ENCODE measurements around the gene GARS1.

The GARS1 gene

DNA sequence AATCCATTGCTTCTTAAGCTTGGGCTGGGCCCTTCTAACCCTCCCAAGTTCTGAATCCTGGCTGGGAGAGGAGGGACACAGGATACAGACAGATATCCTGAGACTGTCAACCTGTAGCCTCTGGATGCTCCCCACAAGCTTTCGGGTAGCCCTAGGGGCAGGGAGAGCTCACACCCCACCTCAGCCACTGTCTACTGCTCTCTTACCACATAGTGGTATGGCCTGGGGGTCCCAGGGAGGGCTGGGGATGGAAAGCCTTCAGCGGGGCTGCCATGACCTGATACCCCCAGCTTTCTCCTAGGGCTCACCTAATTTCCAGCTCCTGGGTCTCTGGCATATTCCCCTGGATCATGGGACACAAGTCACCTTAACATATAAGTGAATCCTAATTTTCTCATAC is 62.5 kb downstream of the GARS1 start:
- no peak overlapping the region for H3K9ac ChIP-seq (ENCODE audit: insufficient read length, low read depth)
- no peak overlapping the region for H3K4me3 ChIP-seq (ENCODE audit: insufficient read length, low read depth)
- TF ChIP-seq SUZ12 (IDR thresholded peaks at IDR 0.05; ENCODE audit: extremely low read depth, insufficient read depth, insufficient read length) (no peak), ZNF274 (IDR thresholded peaks at IDR 0.05; ENCODE audit: low read depth, low read length) (no peak), YY1 (IDR thresholded peaks at IDR 0.05; ENCODE audit: insufficient read depth, insufficient read length) (no peak)
- no peak for DNase-seq (ENCODE audit: low read depth, low spot score)
- H3K4me1 ChIP-seq (ENCODE audit: insufficient read depth, insufficient read length): no peaks in the 10 kb centered on the region
- no peaks in the 10 kb centered on the region for H3K9me3 ChIP-seq (ENCODE audit: insufficient read depth, low read length)
- H3K27me3 ChIP-seq (ENCODE audit: insufficient read depth, insufficient read length): no peaks in the 10 kb centered on the region
- H3K36me3 ChIP-seq (ENCODE audit: insufficient read depth, insufficient read length, low read length): peaks cover 9% of the 10 kb centered on the region

DNA sequence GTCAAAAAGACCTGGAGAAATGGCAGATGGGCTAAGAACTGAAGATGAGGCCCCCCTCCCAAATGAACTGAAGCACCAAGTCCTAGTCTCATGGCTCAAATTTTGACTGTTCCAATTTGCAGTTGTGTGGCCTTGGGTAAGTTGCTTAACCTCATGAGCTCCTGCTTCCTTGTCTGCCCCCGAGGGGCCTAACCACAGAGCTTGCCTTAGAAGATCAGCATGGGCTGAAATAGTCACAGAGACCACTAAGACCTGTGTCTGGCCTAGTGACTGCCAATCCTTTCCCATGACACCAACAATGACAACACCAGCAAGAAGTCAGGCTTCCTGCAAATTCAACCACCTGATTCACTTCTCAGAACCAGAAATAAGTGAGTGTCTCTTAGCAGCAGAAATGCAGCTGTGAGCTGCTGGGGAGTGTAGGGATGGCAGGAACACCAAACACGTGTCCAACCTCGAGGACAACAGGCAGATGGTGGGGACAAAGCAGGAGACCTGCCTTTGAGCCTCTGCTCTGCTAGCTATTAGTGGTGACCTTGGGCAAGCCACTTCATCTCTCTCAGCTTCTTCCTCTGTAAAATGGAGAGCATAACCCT is 63.9 kb downstream of the GARS1 start:
- DNase-seq (ENCODE audit: low read depth, low spot score): no peak
- no peak for TF ChIP-seq ZNF274 (IDR thresholded peaks at IDR 0.05; ENCODE audit: low read depth, low read length)
- no peak for TF ChIP-seq YY1 (IDR thresholded peaks at IDR 0.05; ENCODE audit: insufficient read depth, insufficient read length)
- TF ChIP-seq SUZ12 (IDR thresholded peaks at IDR 0.05; ENCODE audit: extremely low read depth, insufficient read depth, insufficient read length): no peak
- H3K9ac ChIP-seq (ENCODE audit: insufficient read length, low read depth): no peak overlapping the region
- no peaks in the 10 kb centered on the region for H3K4me1 ChIP-seq (ENCODE audit: insufficient read depth, insufficient read length)
- H3K4me3 ChIP-seq (ENCODE audit: insufficient read length, low read depth): no peak overlapping the region
- H3K36me3 ChIP-seq (ENCODE audit: insufficient read depth, insufficient read length, low read length): peaks cover 9% of the 10 kb centered on the region
- H3K27me3 ChIP-seq (ENCODE audit: insufficient read depth, insufficient read length): no peaks in the 10 kb centered on the region
- no peaks in the 10 kb centered on the region for H3K9me3 ChIP-seq (ENCODE audit: insufficient read depth, low read length)

- Histone ChIP-seq H3K4me3 (ENCODE audit: insufficient read length, low read depth) (no peak overlapping the region), H3K36me3 (ENCODE audit: insufficient read depth, insufficient read length, low read length) (peaks cover 8% of the 10 kb centered on the region), H3K27me3 (ENCODE audit: insufficient read depth, insufficient read length) (no peaks in the 10 kb centered on the region), H3K4me1 (ENCODE audit: insufficient read depth, insufficient read length) (no peaks in the 10 kb centered on the region), H3K9me3 (ENCODE audit: insufficient read depth, low read length) (no peaks in the 10 kb centered on the region), H3K9ac (ENCODE audit: insufficient read length, low read depth) (no peak overlapping the region)
- no peak for DNase-seq (ENCODE audit: low read depth, low spot score)
- TF ChIP-seq SUZ12 (IDR thresholded peaks at IDR 0.05; ENCODE audit: extremely low read depth, insufficient read depth, insufficient read length) (no peak), YY1 (IDR thresholded peaks at IDR 0.05; ENCODE audit: insufficient read depth, insufficient read length) (no peak), ZNF274 (IDR thresholded peaks at IDR 0.05; ENCODE audit: low read depth, low read length) (no peak)
Observed at GRCh38 chr7:30659312-30659711, 64.6 kb downstream of the GARS1 start.

DNA sequence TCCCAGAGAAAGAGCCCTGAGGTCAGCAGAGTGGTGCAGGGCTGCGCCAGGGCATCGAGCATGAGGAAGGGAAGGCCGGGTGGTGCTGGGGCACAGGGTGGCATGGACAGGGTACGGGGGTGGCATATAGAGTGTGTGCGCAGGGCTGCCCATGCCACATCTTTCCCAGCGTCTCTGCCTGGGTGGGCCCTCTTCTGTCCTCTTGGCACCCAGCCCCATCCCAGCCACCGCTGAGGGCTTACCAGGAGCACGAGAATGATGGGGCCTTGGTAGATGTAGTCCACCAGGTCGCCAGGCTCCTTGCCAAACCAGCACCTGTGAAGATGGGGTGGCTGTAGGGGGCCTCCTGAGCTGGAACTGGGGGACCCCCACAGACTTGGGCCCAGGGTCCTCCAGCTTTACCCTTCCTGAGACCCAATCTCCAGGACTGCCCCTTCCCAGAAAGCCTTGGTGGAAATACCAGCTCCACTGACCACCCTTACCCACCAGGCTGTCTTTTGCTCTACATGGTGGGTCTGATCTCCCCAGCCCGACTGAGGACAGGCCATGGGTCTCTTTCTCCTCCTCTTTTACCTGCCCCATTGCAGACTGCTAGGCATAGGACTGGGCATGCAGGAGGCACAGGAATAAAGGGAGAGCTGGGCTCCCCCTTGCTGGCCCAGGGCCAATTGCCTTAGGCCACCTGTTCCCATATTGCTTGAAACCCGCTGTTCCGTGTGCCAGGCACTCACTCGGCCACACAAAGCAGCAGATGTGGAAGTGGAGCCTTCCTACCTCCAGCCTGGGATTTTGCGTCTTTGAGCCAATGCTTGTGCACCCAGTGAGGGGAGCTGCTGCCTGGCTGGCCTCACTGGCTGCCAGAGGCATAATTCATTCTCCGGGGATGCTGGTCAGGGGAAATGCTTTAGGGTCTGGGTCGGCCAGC is 65.9 kb downstream of the GARS1 start:
- TF ChIP-seq SUZ12 (IDR thresholded peaks at IDR 0.05; ENCODE audit: extremely low read depth, insufficient read depth, insufficient read length) (no peak), ZNF274 (IDR thresholded peaks at IDR 0.05; ENCODE audit: low read depth, low read length) (no peak), YY1 (IDR thresholded peaks at IDR 0.05; ENCODE audit: insufficient read depth, insufficient read length) (no peak)
- Histone ChIP-seq H3K9me3 (ENCODE audit: insufficient read depth, low read length) (no peaks in the 10 kb centered on the region), H3K27me3 (ENCODE audit: insufficient read depth, insufficient read length) (no peaks in the 10 kb centered on the region), H3K4me3 (ENCODE audit: insufficient read length, low read depth) (no peak overlapping the region), H3K9ac (ENCODE audit: insufficient read length, low read depth) (no peak overlapping the region), H3K4me1 (ENCODE audit: insufficient read depth, insufficient read length) (no peaks in the 10 kb centered on the region), H3K36me3 (ENCODE audit: insufficient read depth, insufficient read length, low read length) (no peaks in the 10 kb centered on the region)
- no peak for DNase-seq (ENCODE audit: low read depth, low spot score)

DNA sequence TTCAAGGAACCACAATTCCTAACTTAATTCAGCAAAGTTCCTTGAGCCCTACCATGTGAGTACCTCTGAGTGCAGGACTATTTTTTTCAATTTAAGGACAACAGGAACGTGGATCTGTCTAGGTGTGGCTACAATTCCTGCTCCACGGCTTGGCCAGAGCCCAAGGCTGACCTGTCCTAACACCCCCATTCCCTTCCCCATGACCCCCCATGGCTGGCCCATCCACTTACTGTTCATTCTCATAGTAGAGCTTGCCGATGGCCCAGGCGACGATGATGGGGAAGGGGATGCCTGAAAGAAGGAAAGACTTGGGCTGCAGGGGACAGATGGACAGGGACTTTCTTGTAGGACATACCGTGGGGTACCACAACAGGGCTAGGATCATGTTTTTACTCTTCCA is 67.2 kb downstream of the GARS1 start:
- Histone ChIP-seq H3K4me1 (ENCODE audit: insufficient read depth, insufficient read length) (no peaks in the 10 kb centered on the region), H3K9me3 (ENCODE audit: insufficient read depth, low read length) (no peaks in the 10 kb centered on the region), H3K27me3 (ENCODE audit: insufficient read depth, insufficient read length) (no peaks in the 10 kb centered on the region), H3K4me3 (ENCODE audit: insufficient read length, low read depth) (no peak overlapping the region), H3K9ac (ENCODE audit: insufficient read length, low read depth) (no peak overlapping the region), H3K36me3 (ENCODE audit: insufficient read depth, insufficient read length, low read length) (no peaks in the 10 kb centered on the region)
- TF ChIP-seq ZNF274 (IDR thresholded peaks at IDR 0.05; ENCODE audit: low read depth, low read length) (no peak), YY1 (IDR thresholded peaks at IDR 0.05; ENCODE audit: insufficient read depth, insufficient read length) (no peak), SUZ12 (IDR thresholded peaks at IDR 0.05; ENCODE audit: extremely low read depth, insufficient read depth, insufficient read length) (no peak)
- no peak for DNase-seq (ENCODE audit: low read depth, low spot score)

DNA sequence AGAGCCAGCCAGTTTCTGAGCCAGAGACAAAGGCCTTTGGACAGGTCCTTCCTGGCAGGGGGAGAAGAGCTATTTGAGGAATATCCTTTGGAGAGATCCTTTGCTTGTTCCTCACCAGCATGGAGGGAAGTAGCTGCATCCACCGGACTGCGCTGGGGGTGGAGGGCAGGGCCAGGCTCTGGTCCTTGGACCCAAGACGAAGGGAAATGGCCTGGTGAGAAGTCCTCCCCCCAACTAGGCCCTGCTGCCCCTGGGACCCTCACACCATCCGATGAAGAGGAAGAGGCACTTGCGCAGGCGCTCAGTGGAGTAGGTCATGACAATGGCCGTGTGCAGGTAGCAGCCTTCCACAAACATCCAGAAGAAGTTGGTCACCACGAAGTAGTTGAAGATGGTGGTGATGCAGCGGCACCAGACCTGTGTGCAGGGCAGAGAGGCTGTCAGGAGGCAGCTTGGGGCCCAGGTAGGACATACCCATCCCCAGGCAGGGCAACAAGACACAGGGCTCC is 67.8 kb downstream of the GARS1 start:
- H3K27me3 ChIP-seq (ENCODE audit: insufficient read depth, insufficient read length): no peaks in the 10 kb centered on the region
- H3K9me3 ChIP-seq (ENCODE audit: insufficient read depth, low read length): no peaks in the 10 kb centered on the region
- H3K9ac ChIP-seq (ENCODE audit: insufficient read length, low read depth): no peak overlapping the region
- no peak for TF ChIP-seq ZNF274 (IDR thresholded peaks at IDR 0.05; ENCODE audit: low read depth, low read length)
- no peaks in the 10 kb centered on the region for H3K36me3 ChIP-seq (ENCODE audit: insufficient read depth, insufficient read length, low read length)
- H3K4me3 ChIP-seq (ENCODE audit: insufficient read length, low read depth): no peak overlapping the region
- H3K4me1 ChIP-seq (ENCODE audit: insufficient read depth, insufficient read length): no peaks in the 10 kb centered on the region
- DNase-seq (ENCODE audit: low read depth, low spot score): no peak

- TF ChIP-seq ZNF274 (IDR thresholded peaks at IDR 0.05; ENCODE audit: low read depth, low read length) (no peak), YY1 (IDR thresholded peaks at IDR 0.05; ENCODE audit: insufficient read depth, insufficient read length) (no peak), SUZ12 (IDR thresholded peaks at IDR 0.05; ENCODE audit: extremely low read depth, insufficient read depth, insufficient read length) (no peak)
- Histone ChIP-seq H3K36me3 (ENCODE audit: insufficient read depth, insufficient read length, low read length) (no peaks in the 10 kb centered on the region), H3K9me3 (ENCODE audit: insufficient read depth, low read length) (no peaks in the 10 kb centered on the region), H3K4me3 (ENCODE audit: insufficient read length, low read depth) (no peak overlapping the region), H3K27me3 (ENCODE audit: insufficient read depth, insufficient read length) (no peaks in the 10 kb centered on the region), H3K4me1 (ENCODE audit: insufficient read depth, insufficient read length) (no peaks in the 10 kb centered on the region), H3K9ac (ENCODE audit: insufficient read length, low read depth) (no peak overlapping the region)
- DNase-seq (ENCODE audit: low read depth, low spot score): no peak
Observed at GRCh38 chr7:30663414-30663813, 68.7 kb downstream of the GARS1 start.
